ENCODE measurements around the gene UBE2D2.
"Not testable (repeated sequence)": the region's sequence is repeated elsewhere in the genome, so short reads cannot be mapped to it uniquely, and the experiment has no call there.

GRCh38 chr5:139601948-139602347 is 40.8 kb downstream of the UBE2D2 start:
- TF ChIP-seq, protein P1, sequence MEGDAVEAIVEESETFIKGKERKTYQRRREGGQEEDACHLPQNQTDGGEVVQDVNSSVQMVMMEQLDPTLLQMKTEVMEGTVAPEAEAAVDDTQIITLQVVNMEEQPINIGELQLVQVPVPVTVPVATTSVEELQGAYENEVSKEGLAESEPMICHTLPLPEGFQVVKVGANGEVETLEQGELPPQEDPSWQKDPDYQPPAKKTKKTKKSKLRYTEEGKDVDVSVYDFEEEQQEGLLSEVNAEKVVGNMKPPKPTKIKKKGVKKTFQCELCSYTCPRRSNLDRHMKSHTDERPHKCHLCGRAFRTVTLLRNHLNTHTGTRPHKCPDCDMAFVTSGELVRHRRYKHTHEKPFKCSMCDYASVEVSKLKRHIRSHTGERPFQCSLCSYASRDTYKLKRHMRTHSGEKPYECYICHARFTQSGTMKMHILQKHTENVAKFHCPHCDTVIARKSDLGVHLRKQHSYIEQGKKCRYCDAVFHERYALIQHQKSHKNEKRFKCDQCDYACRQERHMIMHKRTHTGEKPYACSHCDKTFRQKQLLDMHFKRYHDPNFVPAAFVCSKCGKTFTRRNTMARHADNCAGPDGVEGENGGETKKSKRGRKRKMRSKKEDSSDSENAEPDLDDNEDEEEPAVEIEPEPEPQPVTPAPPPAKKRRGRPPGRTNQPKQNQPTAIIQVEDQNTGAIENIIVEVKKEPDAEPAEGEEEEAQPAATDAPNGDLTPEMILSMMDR (IDR thresholded peaks at IDR 0.05), result not testable (repeated sequence)
- TF ChIP-seq POLR2A (IDR thresholded peaks at IDR 0.05), result not testable (repeated sequence)
